ENCODE data around the gene SEC11A.
"Not testable (repeated sequence)": the region's sequence is repeated elsewhere in the genome, so short reads cannot be mapped to it uniquely, and the experiment has no call there.

The SEC11A gene

DNA sequence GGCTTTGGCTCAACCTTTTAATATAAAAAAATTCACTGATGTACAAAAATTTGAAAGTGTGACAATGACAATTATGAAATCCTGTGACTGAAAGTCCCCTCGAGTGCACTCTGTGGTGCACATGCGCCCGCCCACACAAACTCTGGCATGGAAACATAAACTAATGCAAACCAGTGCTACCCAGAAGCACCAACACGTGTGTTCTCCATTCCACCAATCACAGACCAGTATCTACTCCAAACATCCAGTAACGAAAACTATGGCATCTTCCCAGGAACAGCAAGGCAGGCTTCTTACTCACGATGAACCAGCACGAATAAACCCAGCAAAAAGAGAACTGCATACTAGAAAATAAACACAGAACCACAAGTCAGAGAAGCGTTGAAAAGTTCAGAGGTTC lies 46.2 kb downstream of the SEC11A start:
- no peak for DNase-seq

DNA sequence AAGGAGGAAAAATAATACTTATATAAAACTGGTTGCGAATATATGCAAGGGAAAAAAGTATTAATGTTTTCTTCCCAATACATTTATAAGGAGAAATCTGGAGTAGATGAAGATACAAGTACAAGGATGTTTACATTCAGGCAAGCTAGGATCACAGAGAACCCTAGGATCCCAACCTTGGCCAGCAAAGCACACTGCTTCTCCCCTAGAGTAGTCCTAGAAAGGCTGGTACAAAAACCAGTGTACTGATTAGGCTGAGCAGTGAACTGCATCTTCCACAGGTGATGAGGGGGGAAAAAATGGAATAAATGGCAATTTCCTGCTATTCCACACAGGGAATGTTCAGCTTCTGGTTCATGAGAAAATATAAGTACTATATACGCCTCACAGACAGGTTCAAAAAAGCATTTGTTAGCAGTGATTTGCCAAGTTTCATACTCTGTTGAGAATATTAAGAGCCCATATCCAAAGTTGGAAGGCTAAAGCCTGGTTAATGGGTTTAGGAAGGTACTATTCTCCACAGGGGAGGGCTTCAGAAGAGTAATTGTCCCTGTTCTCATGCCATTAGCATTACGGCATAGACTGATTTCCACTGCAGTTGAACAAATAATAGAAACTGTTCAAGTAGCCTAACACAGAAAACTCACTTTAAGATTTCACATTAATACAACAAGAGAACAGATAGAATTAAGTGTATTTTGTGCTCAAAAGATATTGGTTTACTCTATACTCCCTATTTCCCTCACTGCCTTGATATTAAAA lies 47.5 kb downstream of the SEC11A start:
- no peak for DNase-seq

GRCh38 chr15:84666373-84666772 lies 49.6 kb downstream of the SEC11A start:
- DNase-seq, result no peak

GRCh38 chr15:84661001-84661400 lies 54.9 kb downstream of the SEC11A start:
- no peak for DNase-seq

- no peak for DNase-seq
These were observed 55.8 kb downstream of the SEC11A start for GRCh38 chr15:84659904-84660781.

DNA sequence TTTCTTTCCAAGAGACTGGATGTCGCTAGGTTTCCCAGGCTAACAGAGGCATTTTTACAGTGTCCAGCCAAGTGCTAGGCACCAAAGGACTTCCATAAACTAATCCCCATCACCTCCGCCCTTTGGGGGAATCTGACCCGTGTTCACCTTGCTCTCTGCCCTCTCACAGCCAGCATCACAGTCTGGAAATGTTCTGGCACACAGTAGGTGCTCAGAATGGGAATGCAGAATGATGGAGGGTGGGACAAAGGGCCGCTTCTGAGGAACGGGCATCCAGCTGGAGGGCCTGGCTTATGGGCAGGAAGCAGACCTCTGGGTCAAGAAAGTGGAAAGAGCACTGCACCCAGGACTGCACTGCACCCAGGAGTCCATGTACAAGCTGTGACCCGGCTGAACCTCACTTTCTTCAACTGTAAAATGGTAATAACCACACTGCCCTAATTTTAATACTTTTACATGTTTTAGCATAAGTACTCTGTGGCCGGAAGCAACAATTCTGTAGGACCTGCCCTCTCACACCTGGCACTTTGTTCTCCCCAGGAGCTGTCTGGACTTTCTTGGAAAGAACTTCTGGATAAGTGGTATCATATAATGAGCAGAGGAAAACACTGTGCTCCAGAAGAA lies 57.0 kb downstream of the SEC11A start:
- DNase-seq, result no peak

- DNase-seq, result peak; percentile 75
These were observed 57.7 kb downstream of the SEC11A start, which contains the start of gene NMB for GRCh38 chr15:84658080-84658787. Gene NMB (minus strand): TSS chr15:84658199. CDS start chr15:84658152, 47 bp downstream.

DNA sequence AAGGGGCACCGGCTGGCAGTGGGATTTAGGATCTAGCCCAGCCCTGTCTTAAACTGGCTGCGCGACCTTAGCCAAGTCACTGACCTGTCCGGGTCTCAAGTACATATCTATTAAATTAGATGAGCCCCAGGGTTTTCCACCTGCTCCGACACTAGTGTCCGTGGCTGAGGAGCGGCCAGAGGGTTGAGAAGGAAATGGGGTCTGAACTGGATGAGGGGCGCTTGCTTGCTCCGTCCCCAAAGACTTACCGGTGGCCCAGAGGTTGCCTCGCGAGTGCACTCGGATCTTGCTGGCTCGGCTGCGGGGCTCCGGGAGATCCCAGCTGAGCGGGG lies 58.2 kb downstream of the SEC11A start:
- DNase-seq, result no peak

GRCh38 chr15:84656972-84657371 lies 59.0 kb downstream of the SEC11A start:
- no peak for DNase-seq

- peak; percentile 65 for DNase-seq
These were observed 61.1 kb downstream of the SEC11A start for GRCh38 chr15:84654689-84655453.

GRCh38 chr15:84653910-84654688 lies 61.8 kb downstream of the SEC11A start, which contains the start of gene WDR73:
Gene WDR73 (minus strand): TSS chr15:84654283. CDS start chr15:84654274, 9 bp downstream.
- peak; percentile 79 for DNase-seq

GRCh38 chr15:84653584-84653909 lies 62.4 kb downstream of the SEC11A start:
- no peak for DNase-seq

GRCh38 chr15:84649706-84650105 lies 66.2 kb downstream of the SEC11A start:
- no peak for DNase-seq

DNA sequence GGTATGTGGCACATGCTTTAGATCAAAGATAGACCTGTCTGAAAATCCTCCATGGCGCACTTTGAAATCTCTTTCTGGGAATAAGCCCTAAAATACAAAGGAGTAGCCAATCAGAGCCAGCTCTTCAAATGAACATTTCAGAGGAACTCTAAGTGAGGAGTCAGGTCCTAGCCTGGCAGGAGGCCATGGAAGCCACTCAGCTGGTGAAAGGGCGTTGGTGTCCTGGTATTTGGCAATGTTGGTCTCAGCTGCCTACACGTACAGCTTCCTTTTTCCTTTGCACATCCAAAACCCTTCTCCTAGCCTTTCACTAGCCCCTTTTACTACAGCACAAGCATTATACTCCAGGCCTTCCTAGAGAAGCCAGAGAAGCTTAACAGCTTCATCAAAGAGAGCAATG lies 67.4 kb downstream of the SEC11A start:
- no peak for DNase-seq

GRCh38 chr15:84647726-84648125 lies 68.2 kb downstream of the SEC11A start:
- DNase-seq, result no peak

DNA sequence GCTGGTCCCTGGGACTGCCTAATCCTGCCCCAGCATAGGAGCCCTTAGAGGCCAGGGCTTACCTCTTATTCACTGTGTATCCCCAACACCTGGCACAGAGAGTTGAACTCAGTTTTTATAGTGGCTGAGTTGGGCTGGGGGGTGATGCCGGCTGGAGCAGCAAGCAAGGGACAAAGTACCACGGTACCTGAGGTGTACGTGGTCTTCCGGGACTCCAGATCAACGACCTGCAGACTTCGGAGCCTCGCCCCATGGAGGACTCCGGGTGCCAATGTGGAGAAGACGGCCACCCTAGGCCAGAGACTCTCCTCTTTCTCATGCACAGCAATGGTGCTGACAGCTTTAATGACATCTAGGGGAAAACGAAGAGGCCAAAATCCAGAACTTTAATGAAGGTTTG lies 69.9 kb downstream of the SEC11A start:
- DNase-seq, result no peak

DNA sequence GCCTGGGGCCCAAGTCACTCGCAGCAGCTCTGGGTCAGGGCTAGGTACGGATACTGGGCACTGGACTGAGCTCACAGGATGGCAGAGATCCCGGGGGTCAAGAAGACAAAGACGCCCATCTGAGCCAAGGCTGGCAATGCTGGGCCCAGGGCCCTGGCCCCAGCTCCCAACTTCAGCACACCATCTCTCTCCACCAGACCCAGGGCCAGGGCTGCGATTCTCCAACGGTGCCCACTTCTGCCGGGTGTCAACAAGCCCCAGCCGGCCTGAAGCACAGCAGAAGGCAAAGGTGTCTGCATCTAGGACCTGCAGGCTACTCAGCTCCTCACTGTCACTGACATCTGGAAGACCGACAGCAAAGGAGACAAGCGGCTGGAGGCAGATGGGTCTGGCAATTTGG lies 70.4 kb downstream of the SEC11A start:
- no peak for DNase-seq

GRCh38 chr15:84643838-84644237 lies 72.1 kb downstream of the SEC11A start:
- DNase-seq, result no peak

DNA sequence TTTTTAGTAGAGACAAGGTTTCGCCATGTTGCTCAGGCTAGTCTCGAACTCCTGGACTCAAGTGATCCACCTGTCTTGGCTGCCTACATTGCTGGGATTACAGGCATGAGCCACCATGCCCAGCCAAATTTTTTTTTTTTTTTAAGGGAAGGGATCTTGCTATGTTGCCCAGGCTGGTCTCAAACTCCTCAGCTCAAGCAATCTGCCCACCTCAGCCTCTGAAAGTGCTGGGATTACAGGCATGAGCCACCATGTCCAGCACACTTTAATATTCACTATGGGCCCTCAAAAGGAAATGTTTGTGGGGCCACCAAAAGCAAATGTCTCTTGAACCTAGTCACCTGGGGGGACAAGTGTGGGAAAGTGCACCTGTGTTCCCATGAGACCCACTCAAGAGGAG lies 73.3 kb downstream of the SEC11A start:
- DNase-seq, result not testable (repeated sequence)

GRCh38 chr15:84641871-84642270 lies 74.1 kb downstream of the SEC11A start:
- not testable (repeated sequence) for DNase-seq

- DNase-seq, result no peak
These were observed 77.8 kb downstream of the SEC11A start for GRCh38 chr15:84638103-84638502.

Measured in KG1 (cell line).